CD8-positive, alpha-beta memory T cell (primary cell): Measurements from ENCODE around the gene PREX1. TPM values are rescaled to one million over a fixed set of nuclear protein-coding genes. Genes with fewer than 3 reads are reported as not detected.
A peak's percentile ranks its signal among the peaks of the same experiment; 100 is the strongest.

ENCODE experiments used
- CTCF ChIA-PET: fragments of 350-600 bp; sonication (Branson Sonifier 250); formaldehyde crosslinking; loops from one replicate; lab custom pipeline; 2021; ENCODE audit warnings: antibody characterized with exemption; lab: Charles Lee
- POLR2A ChIA-PET: fragments of 350-600 bp; sonication (Branson Sonifier 250); formaldehyde crosslinking; loops from one replicate; lab custom pipeline; 2021; ENCODE audit warnings: antibody characterized with exemption; lab: Charles Lee
- DNase-seq, 5 donors: peaks; one replicate each; pipeline versions ENCODE4 v3.0.0 to v3.0.0-alpha.2; 2020 to 2022; ENCODE audit warnings: mixed read lengths in 1 of 5
- H3K27ac ChIP-seq: one replicate; pipeline ENCODE4 v1.7.0; 2013; ENCODE audit warnings: low read depth, mild to moderate bottlenecking, low read length, moderate library complexity
- H3K27me3 ChIP-seq: 2 replicates; pipeline ENCODE4 v1.7.0; 2013; ENCODE audit warnings: low read length, mild to moderate bottlenecking; ENCODE audit not compliant: insufficient read depth, poor library complexity, severe bottlenecking
- H3K36me3 ChIP-seq: 2 replicates; pipeline ENCODE4 v1.7.0; 2013; ENCODE audit warnings: mild to moderate bottlenecking, low read length, moderate library complexity; ENCODE audit not compliant: insufficient read depth
- H3K4me1 ChIP-seq: 2 replicates; pipeline ENCODE4 v1.7.0; 2013; ENCODE audit warnings: mild to moderate bottlenecking, low read length, moderate library complexity; ENCODE audit not compliant: insufficient read depth
- H3K4me3 ChIP-seq: 2 replicates; pipeline ENCODE4 v1.7.0; 2013; ENCODE audit warnings: mild to moderate bottlenecking, low read length
- H3K9me3 ChIP-seq: 2 replicates; pipeline ENCODE4 v1.7.0; 2013; ENCODE audit warnings: mild to moderate bottlenecking, low read length
- H3K27ac Mint-ChIP-seq, 8 donors: one replicate each; pipeline ENCODE4 v1.8.0; 2020 to 2021; ENCODE audit warnings: mixed read lengths in 8 of 8, mild to moderate bottlenecking in 6 of 8, inconsistent platforms in 3 of 8, moderate library complexity in 3 of 8
- H3K27me3 Mint-ChIP-seq, 2 donors: one replicate each; pipeline ENCODE4 v1.8.0; 2020 to 2021; ENCODE audit warnings: mixed read lengths in 2 of 2, mild to moderate bottlenecking in 1 of 2, moderate library complexity in 1 of 2
- H3K36me3 Mint-ChIP-seq, 3 donors: one replicate each; pipeline ENCODE4 v1.8.0; 2020 to 2021; ENCODE audit warnings: mixed read lengths in 3 of 3, inconsistent platforms in 1 of 3, mild to moderate bottlenecking in 1 of 3
- H3K4me1 Mint-ChIP-seq, 3 donors: one replicate each; pipeline ENCODE4 v1.8.0; 2020 to 2021; ENCODE audit warnings: mixed read lengths in 3 of 3, inconsistent platforms in 1 of 3, mild to moderate bottlenecking in 1 of 3
- H3K4me3 Mint-ChIP-seq, 7 donors: one replicate each; pipeline ENCODE4 v1.8.0; 2020 to 2021; ENCODE audit warnings: mixed read lengths in 7 of 7, mild to moderate bottlenecking in 6 of 7, moderate library complexity in 4 of 7, inconsistent platforms in 2 of 7
- H3K9me3 Mint-ChIP-seq, 5 donors: one replicate each; pipeline ENCODE4 v1.8.0; 2020 to 2022; ENCODE audit warnings: mixed read lengths in 5 of 5, mild to moderate bottlenecking in 3 of 5, moderate library complexity in 2 of 5, inconsistent platforms in 1 of 5
- polyA plus RNA-seq: library from polyadenylated mRNA; unstranded; fragments of 300-500 nt; fragmentation: Illumina TruSeq; gene quantifications from one replicate; pipeline ENCODE4 v1.2.3, GENCODE V29; 2021
- total RNA-seq, 2 experiments: library from RNA; stranded (reverse); gene quantifications; one replicate each; pipeline ENCODE4 v1.2.3, GENCODE V29; 2021

Gene PREX1
- total and polyA plus RNA-seq, 3 experiments from 2014 or later: 89.5 to 90.5 (median 90.0) TPM

GRCh38 chr20:48734104-48734749 is 93.6 kb downstream of the PREX1 start:
- ChIA-PET CTCF (interaction anchor here (1.0 to 1.7 kb wide), 3 partner anchors 77 to 171 kb away, joined by 3 to 4 read pairs (median 3); no protein-coding TSS in a partner anchor), POLR2A (no interaction called here)
- DNase-seq: no peak
- Histone ChIP-seq H3K4me1 (peaks cover 39% of the 10 kb centered on the region), H3K4me3 (no peak overlapping the region), H3K27me3 (no peaks in the 10 kb centered on the region), H3K27ac (no peak overlapping the region), H3K9me3 (no peaks in the 10 kb centered on the region), H3K36me3 (peaks cover 23% of the 10 kb centered on the region)
- H3K4me3 Mint-ChIP-seq: no peak overlapping the region
- peak overlapping the region in 2 of 8 donors; percentile 60 to 68 for H3K27ac Mint-ChIP-seq
- H3K9me3 Mint-ChIP-seq: peaks cover 0 to 1% (median 0%) of the 10 kb centered on the region in 5 donors
- peaks cover 9 to 83% (median 34%) of the 10 kb centered on the region in 3 donors for H3K36me3 Mint-ChIP-seq
- H3K4me1 Mint-ChIP-seq: peaks cover 75 to 91% (median 75%) of the 10 kb centered on the region in 3 donors
- H3K27me3 Mint-ChIP-seq: peaks cover 0 to 3% of the 10 kb centered on the region in 2 donors

- Mint-ChIP-seq H3K27ac (peak overlapping the region; percentile 33 to 89 (median 51)), H3K4me1 (peaks cover 73 to 91% (median 75%) of the 10 kb centered on the region in 3 donors), H3K36me3 (peaks cover 9 to 86% (median 32%) of the 10 kb centered on the region in 3 donors), H3K27me3 (peaks cover 0 to 3% of the 10 kb centered on the region in 2 donors), H3K4me3 (no peak overlapping the region), H3K9me3 (no peaks in the 10 kb centered on the region)
- ChIA-PET CTCF (interaction anchor here (1.1 kb wide), 1 partner anchor 172 kb away, joined by 3 read pairs; no protein-coding TSS in a partner anchor), POLR2A (no interaction called here)
- no peak for DNase-seq
- H3K36me3 ChIP-seq: peaks cover 23% of the 10 kb centered on the region
- peaks cover 31% of the 10 kb centered on the region for H3K4me1 ChIP-seq
- H3K9me3 ChIP-seq: no peaks in the 10 kb centered on the region
- H3K27ac ChIP-seq: no peak overlapping the region
- no peaks in the 10 kb centered on the region for H3K27me3 ChIP-seq
- no peak overlapping the region for H3K4me3 ChIP-seq
These were observed 94.5 kb downstream of the PREX1 start for GRCh38 chr20:48733296-48733790.

DNA sequence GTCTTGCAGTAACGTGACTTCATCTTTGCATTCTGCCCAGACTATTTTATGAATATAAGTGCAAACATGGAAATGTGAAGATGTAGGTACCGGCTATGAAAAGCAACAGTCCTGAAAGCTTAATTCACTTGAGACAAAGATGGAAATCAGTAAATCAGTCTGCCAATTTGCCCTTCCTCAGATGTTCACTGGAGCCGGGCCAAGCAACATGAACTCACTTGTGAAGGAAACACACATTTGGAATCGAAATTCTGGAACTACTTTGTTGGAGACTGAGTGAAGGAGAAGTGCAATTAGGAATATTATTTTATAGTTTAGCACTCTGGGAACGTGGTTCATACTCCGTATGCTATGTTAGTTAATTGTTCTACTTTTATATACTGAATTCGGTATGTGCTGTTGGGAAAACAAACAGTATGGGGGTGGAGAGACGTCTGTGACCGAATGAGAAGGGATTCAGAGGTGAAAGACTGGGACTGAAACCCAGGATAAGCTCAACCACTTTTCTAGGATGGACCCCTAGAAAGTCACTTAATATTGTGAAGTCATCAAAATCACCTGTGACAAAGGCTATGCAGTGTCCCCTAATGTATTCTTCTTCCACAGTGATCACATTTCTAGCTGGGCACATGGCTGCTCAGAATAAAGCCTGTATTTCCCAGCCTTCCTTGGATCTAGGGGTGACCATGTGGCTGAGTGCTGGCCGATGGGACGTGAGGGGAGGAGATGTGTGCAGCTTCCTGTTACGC is 95.5 kb downstream of the PREX1 start:
- no peaks in the 10 kb centered on the region for H3K9me3 ChIP-seq
- H3K36me3 Mint-ChIP-seq: peaks cover 9 to 88% (median 35%) of the 10 kb centered on the region in 3 donors
- no peaks in the 10 kb centered on the region for H3K27me3 ChIP-seq
- CTCF ChIA-PET: no interaction called here
- no peak for DNase-seq
- H3K36me3 ChIP-seq: peaks cover 23% of the 10 kb centered on the region
- POLR2A ChIA-PET: no interaction called here
- H3K4me3 Mint-ChIP-seq: no peak overlapping the region
- H3K27ac Mint-ChIP-seq: peak overlapping the region in 6 of 8 donors; percentile 17 to 74 (median 43)
- H3K4me1 Mint-ChIP-seq: peaks cover 70 to 90% (median 73%) of the 10 kb centered on the region in 3 donors
- H3K27ac ChIP-seq: no peak overlapping the region
- H3K4me3 ChIP-seq: no peak overlapping the region
- peaks cover 0 to 1% of the 10 kb centered on the region in 2 donors for H3K27me3 Mint-ChIP-seq
- H3K9me3 Mint-ChIP-seq: no peaks in the 10 kb centered on the region
- peaks cover 20% of the 10 kb centered on the region for H3K4me1 ChIP-seq

DNA sequence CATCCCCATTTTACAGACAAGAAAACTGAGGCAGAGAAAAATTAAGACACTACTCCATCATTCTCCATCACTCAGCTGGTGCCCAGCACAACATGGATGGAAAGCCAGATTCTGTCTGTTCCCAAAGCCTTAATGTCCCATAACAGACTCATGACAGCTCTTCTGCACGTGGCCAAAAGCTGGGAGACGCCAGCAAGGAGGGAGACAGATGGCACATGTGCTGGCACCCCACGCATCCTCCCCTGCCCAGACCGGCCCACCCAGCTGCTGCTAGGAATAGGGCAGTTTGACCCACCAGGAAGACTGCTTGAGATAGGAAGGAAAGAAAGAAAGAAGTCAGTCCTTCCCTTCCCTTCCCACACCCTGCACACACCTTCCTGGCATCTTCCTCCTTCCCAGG is 96.3 kb downstream of the PREX1 start:
- peak overlapping the region in 3 of 8 donors; percentile 61 to 91 (median 74) for H3K27ac Mint-ChIP-seq
- Histone ChIP-seq H3K27ac (no peak overlapping the region), H3K4me1 (peaks cover 13% of the 10 kb centered on the region), H3K36me3 (peaks cover 30% of the 10 kb centered on the region), H3K4me3 (no peak overlapping the region), H3K9me3 (no peaks in the 10 kb centered on the region), H3K27me3 (no peaks in the 10 kb centered on the region)
- ChIA-PET POLR2A (no interaction called here), CTCF (no interaction called here)
- no peaks in the 10 kb centered on the region for H3K27me3 Mint-ChIP-seq
- peaks cover 63 to 90% (median 73%) of the 10 kb centered on the region in 3 donors for H3K4me1 Mint-ChIP-seq
- no peaks in the 10 kb centered on the region for H3K9me3 Mint-ChIP-seq
- no peak overlapping the region for H3K4me3 Mint-ChIP-seq
- peaks cover 9 to 88% (median 34%) of the 10 kb centered on the region in 3 donors for H3K36me3 Mint-ChIP-seq
- DNase-seq: no peak

DNA sequence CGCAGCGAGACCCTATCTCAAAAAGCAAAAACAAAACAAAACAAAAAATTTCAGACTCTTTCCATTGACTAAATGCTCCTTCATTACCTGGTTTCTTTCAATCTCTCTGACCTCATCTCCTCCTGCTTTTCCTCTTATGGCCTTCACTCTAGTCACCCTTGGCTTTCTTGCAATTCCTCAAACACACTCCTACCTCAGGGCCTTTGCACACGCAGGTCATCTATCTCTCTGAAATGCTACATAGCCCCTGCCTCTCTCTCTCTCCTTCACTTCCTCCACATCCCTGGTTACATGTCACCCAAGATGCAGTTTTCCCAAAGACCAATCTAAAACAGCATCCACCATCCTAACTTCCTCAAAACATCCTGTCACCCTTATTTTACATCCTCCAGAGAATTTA is 96.8 kb downstream of the PREX1 start:
- Mint-ChIP-seq H3K27ac (peak overlapping the region in 7 of 8 donors; percentile 20 to 91 (median 61)), H3K36me3 (peaks cover 9 to 88% (median 31%) of the 10 kb centered on the region in 3 donors), H3K4me1 (peaks cover 60 to 90% (median 73%) of the 10 kb centered on the region in 3 donors), H3K9me3 (no peaks in the 10 kb centered on the region), H3K27me3 (no peaks in the 10 kb centered on the region), H3K4me3 (no peak overlapping the region)
- CTCF ChIA-PET: interaction anchor here (0.8 to 1.0 kb wide), 2 partner anchors 8 to 15 kb away, joined by 3 read pairs; no protein-coding TSS in a partner anchor
- Histone ChIP-seq H3K36me3 (peaks cover 35% of the 10 kb centered on the region), H3K4me1 (peaks cover 7% of the 10 kb centered on the region), H3K27me3 (no peaks in the 10 kb centered on the region), H3K9me3 (no peaks in the 10 kb centered on the region), H3K27ac (no peak overlapping the region), H3K4me3 (no peak overlapping the region)
- no peak for DNase-seq
- POLR2A ChIA-PET: interaction anchor here (0.6 kb wide), 2 partner anchors 14 to 156 kb away, joined by 3 read pairs; no protein-coding TSS in a partner anchor

DNA sequence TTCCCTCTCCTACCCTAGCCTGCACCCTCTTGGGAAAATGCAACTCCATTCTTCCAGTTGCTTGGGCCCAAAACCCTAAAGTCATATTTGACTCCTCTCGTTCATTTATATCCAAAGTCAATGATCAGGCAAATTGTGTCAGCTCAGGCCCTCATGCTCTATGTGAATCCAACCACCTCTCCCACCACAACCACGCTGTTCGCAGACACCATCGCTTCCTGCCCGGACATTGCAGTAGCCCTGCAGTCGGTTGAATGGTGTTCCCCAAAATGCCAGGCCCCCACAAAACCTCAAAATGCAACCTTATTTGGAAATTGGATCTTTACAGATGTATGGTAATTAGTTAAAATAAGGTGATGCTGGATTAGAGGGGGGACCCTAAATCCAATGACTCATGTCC is 98.3 kb downstream of the PREX1 start:
- H3K27me3 ChIP-seq: no peaks in the 10 kb centered on the region
- H3K4me3 ChIP-seq: no peak overlapping the region
- no peak overlapping the region for H3K27ac ChIP-seq
- no peaks in the 10 kb centered on the region for H3K9me3 ChIP-seq
- Mint-ChIP-seq H3K4me3 (peak overlapping the region in 3 of 7 donors; percentile 33 to 67 (median 51)), H3K27me3 (no peaks in the 10 kb centered on the region), H3K4me1 (peaks cover 58 to 91% (median 73%) of the 10 kb centered on the region in 3 donors), H3K9me3 (no peaks in the 10 kb centered on the region), H3K36me3 (peaks cover 9 to 89% (median 38%) of the 10 kb centered on the region in 3 donors), H3K27ac (peak overlapping the region; percentile 61 to 95 (median 86))
- H3K36me3 ChIP-seq: peaks cover 40% of the 10 kb centered on the region
- CTCF ChIA-PET: interaction anchor here (0.7 to 1.1 kb wide), 2 partner anchors 18 to 93 kb away, joined by 3 read pairs; no protein-coding TSS in a partner anchor
- POLR2A ChIA-PET: no interaction called here
- peaks cover 4% of the 10 kb centered on the region for H3K4me1 ChIP-seq
- no peak for DNase-seq

- no peaks in the 10 kb centered on the region for H3K27me3 Mint-ChIP-seq
- H3K4me1 ChIP-seq: peaks cover 4% of the 10 kb centered on the region
- ChIA-PET POLR2A (no interaction called here), CTCF (interaction anchor here (1.1 kb wide), 1 partner anchor 71 kb away, joined by 4 read pairs; no protein-coding TSS in a partner anchor)
- H3K27ac ChIP-seq: no peak overlapping the region
- H3K4me3 ChIP-seq: no peak overlapping the region
- no peaks in the 10 kb centered on the region for H3K27me3 ChIP-seq
- H3K9me3 Mint-ChIP-seq: no peaks in the 10 kb centered on the region
- H3K27ac Mint-ChIP-seq: peak overlapping the region; percentile 63 to 96 (median 85)
- no peaks in the 10 kb centered on the region for H3K9me3 ChIP-seq
- DNase-seq: no peak
- peaks cover 48% of the 10 kb centered on the region for H3K36me3 ChIP-seq
- peak overlapping the region in 4 of 7 donors; percentile 13 to 67 (median 50) for H3K4me3 Mint-ChIP-seq
- peaks cover 68 to 96% (median 82%) of the 10 kb centered on the region in 3 donors for H3K4me1 Mint-ChIP-seq
- H3K36me3 Mint-ChIP-seq: peaks cover 9 to 92% (median 37%) of the 10 kb centered on the region in 3 donors
These were observed 99.6 kb downstream of the PREX1 start for GRCh38 chr20:48728042-48728825.
